GM06990 (cell line): ENCODE measurements around the gene ZNF296.
"Not testable (repeated sequence)": the region's sequence is repeated elsewhere in the genome, so short reads cannot be mapped to it uniquely, and the experiment has no call there.

Experiments
- DNase-seq: peaks from one replicate; pipeline ENCODE4 v3.0.0-alpha.2; 2011; ENCODE audit not compliant: insufficient read length; ENCODE audit errors: extremely low read depth
- H3K27me3 ChIP-seq: replicated peaks from 2 replicates; pipeline ENCODE4 v1.6.0; 2011; ENCODE audit warnings: low read length; ENCODE audit not compliant: control insufficient read depth, insufficient read depth
- H3K36me3 ChIP-seq: 2 replicates; pipeline ENCODE4 v1.5.1; 2011; ENCODE audit warnings: low read length; ENCODE audit not compliant: control insufficient read depth, insufficient read depth
- H3K4me3 ChIP-seq: replicated peaks from 2 replicates; pipeline ENCODE4 v1.5.1; 2011; ENCODE audit warnings: low read depth, mild to moderate bottlenecking, control low read depth, low read length
- CTCF ChIP-seq: IDR thresholded peaks from 2 replicates; pipeline ENCODE4 v1.5.1; 2011; ENCODE audit warnings: low read length, control low read depth, mild to moderate bottlenecking, inconsistent platforms; ENCODE audit not compliant: insufficient read depth, poor library complexity, severe bottlenecking

The ZNF296 gene

GRCh38 chr19:45121827-45122345 is 45.6 kb upstream of the ZNF296 start:
- no peak for DNase-seq
- no peaks in the 10 kb centered on the region for H3K27me3 ChIP-seq
- no peak for TF ChIP-seq CTCF
- no peak overlapping the region for H3K4me3 ChIP-seq
- H3K36me3 ChIP-seq = peaks cover 2% of the 10 kb centered on the region; the same call in 1 of the 2 replicates

GRCh38 chr19:45119582-45119981 is 43.3 kb upstream of the ZNF296 start:
- Histone ChIP-seq H3K4me3 (no peak overlapping the region), H3K27me3 (no peaks in the 10 kb centered on the region), H3K36me3 (no peaks in the 10 kb centered on the region)
- no peak for TF ChIP-seq CTCF
- no peak for DNase-seq

GRCh38 chr19:45118591-45119355 is 42.5 kb upstream of the ZNF296 start:
- DNase-seq = peak; percentile 70
- peak overlapping the region; percentile 26 for H3K4me3 ChIP-seq
- H3K27me3 ChIP-seq, H3K36me3 ChIP-seq: not testable (repeated sequence)

- no peaks in the 10 kb centered on the region for H3K27me3 ChIP-seq
- DNase-seq = no peak
- TF ChIP-seq CTCF = no peak
- H3K4me3 ChIP-seq = no peak overlapping the region
- H3K36me3 ChIP-seq = no peaks in the 10 kb centered on the region; the same call in 1 of the 2 replicates
Measured at GRCh38 chr19:45118106-45118505, 41.8 kb upstream of the ZNF296 start.

GRCh38 chr19:45117671-45118070 is 41.4 kb upstream of the ZNF296 start:
- DNase-seq = no peak
- no peak for TF ChIP-seq CTCF
- H3K36me3 ChIP-seq = no peaks in the 10 kb centered on the region; the same call in 1 of the 2 replicates
- H3K4me3 ChIP-seq = no peak overlapping the region
- no peaks in the 10 kb centered on the region for H3K27me3 ChIP-seq

GRCh38 chr19:45117167-45117594 is 40.9 kb upstream of the ZNF296 start:
- DNase-seq = peak; percentile 78
- H3K4me3 ChIP-seq = no peak overlapping the region
- TF ChIP-seq CTCF = no peak

More at GRCh38 chr19:45117167-45117594, 40.9 kb upstream of the ZNF296 start:
- no peaks in the 10 kb centered on the region for H3K27me3 ChIP-seq
- H3K36me3 ChIP-seq = no peaks in the 10 kb centered on the region; the same call in 1 of the 2 replicates
